ENCODE data around the gene ACAD8. TPM values are rescaled to one million over a fixed set of nuclear protein-coding genes. Genes with fewer than 3 reads are reported as not detected.
A peak's percentile ranks its signal among the peaks of the same experiment; 100 is the strongest.

ACAD8 gene
- total and polyA plus RNA-seq, 7 donors = 19.0 to 31.2 (median 28.0) TPM

GRCh38 chr11:134224710-134225664, 28.4 kb upstream of the ACAD8 start:
- Histone ChIP-seq H3K27me3 (no peaks in the 10 kb centered on the region), H3K27ac (peak overlapping the region; percentile 95 to 97 (median 96)), H3K36me3 (no peaks in the 10 kb centered on the region), H3K4me1 (peaks cover 0 to 42% (median 34%) of the 10 kb centered on the region in 4 donors), H3K9me3 (no peaks in the 10 kb centered on the region), H3K4me3 (peak overlapping the region; percentile 69 to 94 (median 82))
- DNase-seq = peak; percentile 79
- TF ChIP-seq CTCF (IDR thresholded peaks at IDR 0.05) = no peak
- TF ChIP-seq EP300 (IDR thresholded peaks at IDR 0.05) = no peak
- TF ChIP-seq POLR2AphosphoS5 (IDR thresholded peaks at IDR 0.05) = peak in 1 of 4 donors; percentile 32
- no peak for TF ChIP-seq POLR2A (IDR thresholded peaks at IDR 0.05)
- WGBS, 2 donors = 0 to 1% methylated on average over 93 of the region's 93 CpGs
- intact Hi-C loops (cut with DNase I) = loop anchor here (1.0 kb wide), 2 partner anchors 28 to 105 kb away; partner anchors contain the start of genes ACAD8 and THYN1

GRCh38 chr11:134226806-134227325, 26.5 kb upstream of the ACAD8 start:
- DNase-seq = no peak
- WGBS, 2 donors = 84 to 90% methylated on average over 5 of the region's 5 CpGs
- peaks cover 0 to 50% (median 35%) of the 10 kb centered on the region in 4 donors for H3K4me1 ChIP-seq
- no peaks in the 10 kb centered on the region for H3K9me3 ChIP-seq
- no peak overlapping the region for H3K4me3 ChIP-seq
- intact Hi-C loops (cut with DNase I) = no loop called here
- no peak overlapping the region for H3K27ac ChIP-seq
- H3K27me3 ChIP-seq = no peaks in the 10 kb centered on the region
- TF ChIP-seq EP300 (IDR thresholded peaks at IDR 0.05) = no peak
- no peak for TF ChIP-seq POLR2AphosphoS5 (IDR thresholded peaks at IDR 0.05)
- no peak for TF ChIP-seq POLR2A (IDR thresholded peaks at IDR 0.05)
- no peak for TF ChIP-seq CTCF (IDR thresholded peaks at IDR 0.05)
- H3K36me3 ChIP-seq = no peaks in the 10 kb centered on the region

GRCh38 chr11:134228625-134229024, 24.7 kb upstream of the ACAD8 start:
- H3K36me3 ChIP-seq = peaks cover 0 to 5% (median 0%) of the 10 kb centered on the region in 4 donors
- H3K4me1 ChIP-seq = peaks cover 0 to 46% (median 24%) of the 10 kb centered on the region in 4 donors
- intact Hi-C loops (cut with DNase I) = no loop called here
- WGBS, 2 donors = 61 to 88% methylated on average over 6 of the region's 6 CpGs
- H3K9me3 ChIP-seq = no peaks in the 10 kb centered on the region
- no peak for DNase-seq
- H3K27me3 ChIP-seq = no peaks in the 10 kb centered on the region
- no peak for TF ChIP-seq POLR2AphosphoS5 (IDR thresholded peaks at IDR 0.05)
- TF ChIP-seq EP300 (IDR thresholded peaks at IDR 0.05) = no peak
- TF ChIP-seq POLR2A (IDR thresholded peaks at IDR 0.05) = no peak
- no peak for TF ChIP-seq CTCF (IDR thresholded peaks at IDR 0.05)
- no peak overlapping the region for H3K27ac ChIP-seq
- H3K4me3 ChIP-seq = no peak overlapping the region

GRCh38 chr11:134229126-134229790, 24.1 kb upstream of the ACAD8 start:
- H3K9me3 ChIP-seq = no peaks in the 10 kb centered on the region
- H3K36me3 ChIP-seq = peaks cover 0 to 5% (median 0%) of the 10 kb centered on the region in 4 donors
- DNase-seq = no peak
- WGBS, 2 donors = 86 to 88% methylated on average over 6 of the region's 6 CpGs
- intact Hi-C loops (cut with DNase I) = no loop called here
- peaks cover 0 to 45% (median 24%) of the 10 kb centered on the region in 4 donors for H3K4me1 ChIP-seq
- TF ChIP-seq POLR2AphosphoS5 (IDR thresholded peaks at IDR 0.05) = no peak
- TF ChIP-seq POLR2A (IDR thresholded peaks at IDR 0.05) = no peak
- no peak for TF ChIP-seq CTCF (IDR thresholded peaks at IDR 0.05)
- H3K27ac ChIP-seq = no peak overlapping the region
- no peak overlapping the region for H3K4me3 ChIP-seq
- H3K27me3 ChIP-seq = no peaks in the 10 kb centered on the region
